ENCODE data around the gene NUP98.

Gene NUP98

DNA sequence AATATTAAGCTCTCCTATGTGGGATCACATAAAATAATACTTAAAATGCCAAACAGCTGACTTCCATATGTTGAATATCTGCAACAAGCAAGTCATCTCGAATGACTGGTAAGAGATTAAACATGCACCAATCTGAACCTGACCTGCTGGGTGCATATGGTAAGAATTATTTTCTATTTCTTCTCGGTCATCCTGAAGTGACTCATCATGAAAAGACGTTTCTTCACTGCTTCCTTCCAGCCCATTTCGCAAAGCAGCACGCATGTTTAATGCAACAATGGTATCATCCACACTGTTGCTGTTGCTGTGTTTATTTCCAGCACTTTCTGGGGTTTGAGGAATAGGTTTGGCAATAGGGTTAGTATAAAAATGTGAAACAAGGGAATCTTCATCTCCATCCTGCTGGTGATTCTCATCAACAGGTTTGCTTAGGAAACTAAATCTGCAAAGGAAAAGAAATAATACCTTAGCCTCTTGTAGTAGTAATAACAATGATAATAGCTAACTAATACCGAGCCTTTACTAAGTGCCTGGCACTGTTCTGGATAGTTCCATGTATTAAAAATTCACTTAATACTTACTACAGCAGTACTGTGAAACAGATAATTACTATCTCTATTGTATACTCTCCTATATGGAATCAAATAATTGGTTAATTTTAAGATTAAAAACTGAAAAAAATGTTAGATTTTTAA, 74.2 kb downstream of the NUP98 start:
- no peak for DNase-seq

DNA sequence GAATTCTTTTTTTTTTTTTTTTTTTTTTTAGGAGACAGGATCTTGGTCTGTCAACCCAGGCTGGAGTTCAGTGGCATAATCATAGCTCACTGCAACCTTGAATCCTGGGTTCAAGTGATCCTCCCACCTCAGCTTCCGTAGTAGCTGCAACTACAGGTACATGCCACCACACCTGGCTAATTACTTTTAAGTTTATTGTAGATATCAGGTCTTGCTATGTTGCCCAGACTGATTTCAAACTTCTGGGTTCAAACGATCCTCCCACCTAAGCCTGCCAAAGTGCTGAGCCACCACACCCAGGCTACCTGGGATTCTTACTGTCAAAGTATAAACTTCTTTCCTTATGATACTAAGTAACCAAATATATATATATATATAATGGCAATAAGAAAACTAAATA, 75.3 kb downstream of the NUP98 start:
- no peak for DNase-seq

- no peak for DNase-seq
Measured at GRCh38 chr11:3720997-3721396, 76.4 kb downstream of the NUP98 start.

GRCh38 chr11:3712274-3712673, 85.1 kb downstream of the NUP98 start:
- DNase-seq: no peak

DNA sequence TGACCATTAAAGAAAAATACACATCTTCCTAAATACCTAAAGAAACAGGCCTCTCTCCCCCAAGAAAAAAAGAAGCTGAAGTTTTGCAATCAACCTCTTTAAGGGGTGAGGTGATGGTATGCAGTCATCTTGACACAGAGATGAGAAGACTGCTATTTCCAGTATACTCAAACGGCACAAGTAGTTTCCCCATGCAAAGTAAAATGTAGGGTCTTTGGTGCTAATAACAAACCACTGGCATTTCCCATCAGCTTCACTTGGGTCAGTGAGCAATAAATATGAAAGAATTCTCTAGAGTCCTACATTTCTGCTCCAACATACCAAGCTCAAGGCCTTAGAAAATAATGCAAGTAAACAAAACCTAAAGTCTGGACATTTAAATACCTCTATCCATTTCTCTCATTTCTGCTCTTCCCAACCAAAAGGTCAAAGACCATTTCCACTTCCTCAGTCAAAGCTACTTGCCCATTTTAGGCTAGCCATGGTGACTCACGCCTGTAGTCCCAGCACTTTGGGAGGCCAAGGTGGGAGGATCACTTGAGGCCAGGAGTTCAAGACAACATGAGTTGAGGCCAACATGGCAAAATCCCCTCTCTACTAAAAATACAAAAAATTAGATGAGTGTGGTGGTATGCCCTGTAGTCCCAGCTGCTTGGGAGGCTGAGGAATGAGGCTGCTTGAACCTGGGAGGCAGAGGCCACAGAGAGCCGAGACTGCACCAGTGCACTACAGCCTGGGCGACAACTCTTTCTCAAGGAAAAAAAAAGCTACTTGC, 86.7 kb downstream of the NUP98 start:
- DNase-seq: no peak

DNA sequence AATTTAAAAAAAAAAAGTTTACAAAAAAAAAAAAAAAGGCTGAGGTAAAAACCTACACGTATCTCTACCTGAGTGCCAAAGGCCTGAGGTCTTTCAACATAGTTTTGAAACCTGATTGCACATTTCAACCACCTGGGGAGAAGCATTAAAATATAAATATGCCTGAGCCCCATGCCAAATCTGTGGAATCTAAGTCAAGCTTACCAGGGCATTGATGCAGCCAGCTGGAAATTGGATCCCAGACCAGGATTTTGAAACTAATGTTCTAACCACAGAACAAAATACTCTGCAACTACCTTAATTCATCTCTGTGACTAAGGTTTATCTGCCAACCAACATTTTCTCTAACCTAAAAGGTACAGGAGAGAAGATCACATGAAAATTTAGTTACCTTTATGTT, 87.4 kb downstream of the NUP98 start:
- no peak for DNase-seq

DNA sequence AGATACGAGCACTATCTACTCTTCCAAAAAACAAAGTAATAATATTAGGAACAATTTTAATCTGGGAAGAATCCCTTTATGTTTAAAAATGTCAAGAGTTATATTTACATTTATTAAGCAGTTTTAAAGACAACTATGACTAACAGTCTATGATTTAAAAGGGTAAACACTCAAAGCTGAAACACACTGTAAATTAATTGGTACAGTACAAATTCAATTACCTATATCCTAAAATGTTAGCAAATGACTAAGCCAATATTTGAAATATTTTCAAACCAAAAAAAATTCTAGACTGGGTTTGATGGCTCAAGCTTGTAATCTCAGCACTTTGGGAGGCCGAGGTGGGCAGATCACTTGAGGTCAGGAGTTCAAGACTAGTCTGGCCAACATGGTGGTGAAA, 90.2 kb downstream of the NUP98 start:
- DNase-seq: no peak

DNA sequence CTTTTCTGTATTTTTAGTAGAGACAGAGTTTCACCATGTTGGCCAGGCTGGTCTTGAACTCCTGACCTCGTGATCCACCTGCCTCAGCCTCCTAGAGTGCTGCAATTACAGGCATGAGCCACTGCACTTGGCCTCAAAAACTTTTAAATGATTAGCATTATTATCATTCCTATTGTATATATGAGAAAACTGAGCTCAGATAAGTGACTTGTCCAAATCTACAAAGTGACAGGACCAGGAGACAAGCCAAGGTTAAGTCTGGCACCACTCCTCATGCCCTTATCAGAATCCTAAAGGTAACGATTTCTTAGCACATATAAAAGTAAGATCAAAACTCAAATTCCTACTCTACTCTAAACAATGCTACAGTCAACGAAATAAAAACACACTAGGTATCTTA, 94.0 kb downstream of the NUP98 start:
- no peak for DNase-seq

DNA sequence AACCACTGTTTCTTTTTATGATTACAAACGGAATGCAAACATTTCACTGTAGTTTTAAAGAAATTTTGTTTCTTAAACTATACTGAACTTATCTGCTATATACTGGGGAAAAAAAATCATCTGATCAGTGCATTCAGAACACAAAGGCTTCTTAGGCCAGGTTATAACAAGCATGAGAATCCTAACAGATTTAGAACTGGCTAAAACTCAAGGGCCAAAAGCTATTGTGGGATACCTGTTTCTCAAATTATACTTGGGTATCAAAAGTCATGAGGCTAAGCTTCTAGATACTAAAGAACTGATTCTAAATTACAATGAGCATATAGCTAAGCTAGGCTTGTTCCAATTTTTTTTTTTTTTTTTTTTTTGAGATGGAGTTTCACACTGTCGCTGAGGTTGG, 96.4 kb downstream of the NUP98 start:
- no peak for DNase-seq

DNA sequence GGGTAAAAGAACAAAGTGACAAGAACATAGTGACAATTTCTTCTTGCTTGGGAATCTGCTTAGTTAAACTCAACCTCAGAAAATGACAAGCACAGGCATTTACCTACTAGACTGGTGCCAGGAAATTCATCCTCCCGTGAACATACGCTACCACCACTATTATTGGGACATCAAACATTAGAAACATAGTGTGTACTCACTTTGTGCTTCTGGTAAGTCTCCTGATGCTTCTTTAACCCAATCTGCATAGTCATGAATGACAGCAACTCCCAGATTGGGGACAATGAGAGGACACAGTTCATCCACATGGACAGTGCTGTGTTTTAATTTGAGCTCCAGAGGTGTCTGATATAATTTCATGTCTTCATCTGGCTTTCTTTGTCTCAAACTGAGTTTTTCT, 96.9 kb downstream of the NUP98 start:
- no peak for DNase-seq

GRCh38 chr11:3686751-3687150, 110.6 kb downstream of the NUP98 start:
- no peak for DNase-seq

- DNase-seq: no peak
Measured at GRCh38 chr11:3685923-3686322, 111.4 kb downstream of the NUP98 start.

DNA sequence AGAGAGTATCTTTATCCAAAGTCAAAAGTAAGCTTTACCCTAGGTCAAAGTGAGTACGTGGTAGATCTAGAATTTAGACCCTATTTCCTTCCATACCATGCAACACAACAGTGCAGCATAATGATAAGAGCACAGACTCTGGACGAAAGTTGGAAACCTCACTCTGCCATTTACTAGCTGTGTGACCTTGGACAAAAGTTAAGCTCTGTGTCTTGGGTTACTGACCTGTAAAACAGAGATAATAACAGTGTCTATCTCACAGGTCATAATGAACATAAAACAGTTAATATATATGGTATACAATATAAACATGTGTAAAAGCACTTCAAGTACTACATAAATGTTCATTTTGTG, 112.6 kb downstream of the NUP98 start:
- DNase-seq: no peak

DNA sequence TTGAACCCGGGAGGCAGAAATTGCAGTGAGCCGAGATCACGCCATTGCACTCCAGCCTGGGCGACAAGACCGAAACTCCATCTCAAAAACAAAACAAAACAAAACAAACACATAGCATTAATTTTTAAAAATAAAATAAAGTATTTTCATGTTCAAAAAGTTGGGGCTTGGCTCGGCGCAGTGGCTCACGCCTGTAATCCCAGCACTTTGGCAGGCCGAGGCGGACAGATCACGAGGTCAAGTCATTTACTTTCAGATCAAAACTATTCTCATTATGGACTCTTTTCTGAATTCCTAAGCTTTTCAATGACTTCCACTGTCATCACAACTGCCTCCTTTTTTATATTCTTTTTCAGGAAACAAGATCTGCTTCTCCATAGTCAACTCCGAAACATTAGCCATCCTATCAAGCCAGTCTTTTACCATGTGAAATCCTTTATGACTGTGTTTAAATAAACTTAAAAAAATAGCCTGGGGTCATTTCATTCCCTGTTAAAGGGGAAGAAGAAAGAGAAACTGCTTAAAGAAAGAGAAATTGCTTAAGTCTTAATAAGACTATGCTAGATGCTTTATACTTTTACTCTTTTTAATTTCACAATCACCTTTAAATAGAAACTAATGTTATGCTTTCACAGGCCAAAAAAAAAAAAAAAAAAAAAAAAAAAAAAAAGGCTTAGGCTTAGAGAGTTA, 113.1 kb downstream of the NUP98 start:
- no peak for DNase-seq

DNA sequence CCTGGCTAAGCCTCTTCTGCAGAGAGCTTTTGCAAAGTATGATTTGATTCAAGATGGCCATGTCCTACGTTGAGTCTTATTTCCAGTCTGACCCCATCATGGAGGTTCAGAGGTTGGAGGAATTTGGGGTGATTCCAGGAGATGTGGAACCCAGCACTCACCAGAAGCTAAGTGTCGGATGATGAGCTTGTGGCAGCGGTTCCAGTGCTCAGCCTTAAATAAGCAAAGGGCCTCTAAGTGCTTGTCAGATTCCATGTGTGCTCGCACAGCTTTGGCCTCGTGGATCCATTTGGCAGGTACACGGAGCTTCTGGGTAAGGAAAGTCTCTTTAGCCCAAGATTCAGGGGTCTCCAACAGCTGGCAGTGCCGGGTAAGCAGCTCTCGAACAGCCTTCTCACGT, 114.3 kb downstream of the NUP98 start:
- no peak for DNase-seq

DNA sequence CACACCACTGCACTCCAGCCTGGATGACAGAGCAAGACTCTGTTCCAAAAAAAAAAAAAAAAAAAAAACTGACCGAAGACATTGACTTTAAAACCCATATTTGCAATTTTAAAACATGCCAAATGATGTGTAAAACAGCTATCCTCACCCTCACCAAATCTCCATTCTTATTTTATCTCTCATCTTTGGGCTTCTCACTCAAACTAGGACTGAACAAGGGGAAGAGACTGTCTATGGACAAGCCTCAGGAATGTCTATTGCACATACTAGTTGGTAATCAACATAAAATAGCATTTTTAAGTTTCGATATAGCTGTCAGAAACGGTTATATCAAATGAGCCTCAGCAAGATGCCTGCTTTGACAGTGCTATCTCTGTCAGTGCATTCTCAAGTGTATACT, 118.3 kb downstream of the NUP98 start:
- DNase-seq: no peak

DNA sequence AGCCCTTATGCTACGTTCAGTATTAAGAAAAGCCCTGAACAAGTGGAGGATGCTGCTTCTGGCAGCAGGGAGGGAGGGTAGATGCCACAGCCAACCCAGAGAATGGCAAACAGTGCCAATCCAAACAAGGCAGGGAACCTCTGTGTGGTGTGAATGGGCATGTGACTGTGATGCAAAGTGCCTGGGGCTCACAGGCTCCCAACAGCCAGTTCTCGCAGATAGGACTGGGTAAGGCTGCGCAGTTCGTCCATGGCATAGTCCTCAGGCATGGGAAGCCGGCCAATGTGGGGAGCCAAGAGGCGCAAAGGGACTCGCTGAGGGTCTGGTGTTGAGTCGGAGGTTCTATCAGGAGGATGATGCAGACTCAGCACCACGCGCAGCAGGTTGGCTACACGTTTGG, 121.4 kb downstream of the NUP98 start:
- DNase-seq: no peak

GRCh38 chr11:3674189-3674588, 123.2 kb downstream of the NUP98 start:
- DNase-seq: no peak

- DNase-seq: peak; percentile 97
Measured at GRCh38 chr11:3671334-3672254, 125.8 kb downstream of the NUP98 start, which contains the start of gene CHRNA10. Gene CHRNA10 (minus strand): TSS chr11:3671384. CDS start chr11:3671312, 72 bp downstream.

DNA sequence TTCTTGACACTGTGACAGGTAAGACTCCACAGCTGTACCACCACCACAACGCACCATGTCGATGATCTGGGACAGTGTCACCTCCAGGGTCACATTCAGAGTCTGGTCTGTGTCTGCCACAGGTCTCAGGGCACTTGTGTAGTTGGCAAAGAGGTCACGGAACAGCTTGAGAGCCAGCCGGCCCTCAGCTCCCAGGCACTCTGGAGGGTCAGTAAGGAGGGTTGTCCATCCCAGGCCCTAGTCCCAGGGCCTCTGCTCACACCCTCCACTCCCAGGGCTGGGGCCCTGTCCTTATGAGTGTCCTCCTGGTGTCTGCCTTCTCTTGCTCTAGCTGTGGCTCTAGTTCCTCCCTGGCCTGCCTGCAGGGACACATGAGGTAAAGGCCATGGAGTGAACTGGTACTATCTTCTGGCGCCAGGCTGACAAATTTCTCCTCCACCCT, 127.6 kb downstream of the NUP98 start:
- no peak for DNase-seq

- DNase-seq: no peak
Measured at GRCh38 chr11:3669128-3669527, 128.2 kb downstream of the NUP98 start.

DNA sequence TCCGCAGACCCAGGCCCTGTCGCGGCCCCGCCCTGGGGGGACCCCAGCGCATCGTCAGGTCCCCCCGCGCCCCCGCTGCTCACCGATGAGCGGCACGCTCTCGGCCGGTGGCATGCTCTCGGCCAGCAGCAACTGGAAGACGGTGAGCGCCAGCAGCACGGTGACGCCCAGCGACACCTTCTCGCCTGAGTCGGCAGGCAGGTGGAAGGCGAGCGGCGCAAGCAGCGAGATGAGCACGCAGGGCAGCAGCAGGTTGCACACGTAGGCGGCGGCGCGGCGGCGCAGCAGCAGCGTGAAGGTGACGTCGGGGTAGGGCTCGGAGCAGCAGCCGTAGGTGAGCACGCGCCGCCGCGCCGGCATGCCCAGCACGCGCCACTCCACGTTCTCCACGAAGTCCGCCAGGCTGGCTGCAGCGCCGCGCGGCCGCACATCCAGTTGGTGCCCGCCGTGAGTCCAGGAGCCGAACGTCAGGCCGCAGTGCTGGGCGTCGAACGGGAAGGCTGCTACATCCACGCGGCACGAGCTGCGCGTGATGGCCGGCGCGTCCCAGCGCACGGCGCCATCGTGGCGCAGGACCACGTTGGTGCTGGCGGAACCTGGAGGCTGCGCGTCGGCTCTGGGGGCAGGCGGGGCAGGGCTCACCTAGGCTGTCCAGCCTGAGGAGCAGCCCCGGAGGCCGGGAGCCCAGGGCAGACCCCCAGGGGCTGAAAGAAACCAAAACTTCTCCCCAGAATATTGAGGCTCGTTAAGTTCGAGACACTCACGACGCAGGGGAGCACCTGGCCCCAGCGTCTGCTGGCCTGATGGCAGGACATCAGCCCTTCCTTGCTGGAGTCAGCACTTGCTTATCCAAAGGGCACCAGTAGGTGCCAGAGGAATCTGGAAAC, 130.0 kb downstream of the NUP98 start:
- no peak for DNase-seq
